GM10248 (cell line): ENCODE measurements around the gene GJD2.

Experiments used
- CTCF ChIA-PET: fragments of 300-600 bp; sonication (Branson Sonifier 250); formaldehyde crosslinking; extraction: SDS; loops from one replicate; lab custom pipeline; 2021; ENCODE audit warnings: antibody characterized with exemption; lab: Yijun Ruan, JAX
- POLR2A ChIA-PET: fragments of 350-650 bp; sonication (Branson Sonifier 250); formaldehyde crosslinking; extraction: SDS; loops from one replicate; lab custom pipeline; 2020; ENCODE audit warnings: antibody characterized with exemption; lab: Yijun Ruan, JAX
- DNase-seq: peaks from one replicate; pipeline ENCODE4 v3.0.0; 2012; ENCODE audit errors: extremely low spot score
- TF ChIP-seq, protein P1 (sequence below): IDR thresholded peaks from 2 replicates; pipeline ENCODE4 v1.5.1; 2012; ENCODE audit warnings: mild to moderate bottlenecking, low read depth; ENCODE audit errors: extremely low read depth, missing control alignments, control extremely low read depth

Gene GJD2

DNA sequence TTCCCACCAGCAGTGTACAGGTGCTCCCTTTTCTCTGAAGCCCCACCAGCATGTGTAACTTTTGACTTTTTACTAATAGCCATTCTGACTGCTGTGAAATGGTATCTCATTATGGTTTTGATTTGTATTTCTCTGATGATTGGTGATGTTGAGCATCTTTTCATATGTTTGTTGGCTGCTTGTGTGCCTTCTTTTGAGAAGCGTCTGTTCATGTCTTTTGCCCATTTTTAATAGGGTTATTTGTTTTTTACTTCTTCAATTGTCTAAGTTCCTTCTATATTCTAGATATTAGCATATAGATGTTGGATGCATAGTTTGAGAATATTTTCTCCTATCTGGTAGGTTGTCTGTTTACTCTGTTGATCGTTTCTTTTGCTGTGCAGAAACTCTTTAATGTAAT, 25.9 kb upstream of the GJD2 start:
- ChIA-PET POLR2A (no interaction called here), CTCF (no interaction called here)
- DNase-seq: no peak
- TF ChIP-seq, protein P1, sequence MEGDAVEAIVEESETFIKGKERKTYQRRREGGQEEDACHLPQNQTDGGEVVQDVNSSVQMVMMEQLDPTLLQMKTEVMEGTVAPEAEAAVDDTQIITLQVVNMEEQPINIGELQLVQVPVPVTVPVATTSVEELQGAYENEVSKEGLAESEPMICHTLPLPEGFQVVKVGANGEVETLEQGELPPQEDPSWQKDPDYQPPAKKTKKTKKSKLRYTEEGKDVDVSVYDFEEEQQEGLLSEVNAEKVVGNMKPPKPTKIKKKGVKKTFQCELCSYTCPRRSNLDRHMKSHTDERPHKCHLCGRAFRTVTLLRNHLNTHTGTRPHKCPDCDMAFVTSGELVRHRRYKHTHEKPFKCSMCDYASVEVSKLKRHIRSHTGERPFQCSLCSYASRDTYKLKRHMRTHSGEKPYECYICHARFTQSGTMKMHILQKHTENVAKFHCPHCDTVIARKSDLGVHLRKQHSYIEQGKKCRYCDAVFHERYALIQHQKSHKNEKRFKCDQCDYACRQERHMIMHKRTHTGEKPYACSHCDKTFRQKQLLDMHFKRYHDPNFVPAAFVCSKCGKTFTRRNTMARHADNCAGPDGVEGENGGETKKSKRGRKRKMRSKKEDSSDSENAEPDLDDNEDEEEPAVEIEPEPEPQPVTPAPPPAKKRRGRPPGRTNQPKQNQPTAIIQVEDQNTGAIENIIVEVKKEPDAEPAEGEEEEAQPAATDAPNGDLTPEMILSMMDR: no peak

DNA sequence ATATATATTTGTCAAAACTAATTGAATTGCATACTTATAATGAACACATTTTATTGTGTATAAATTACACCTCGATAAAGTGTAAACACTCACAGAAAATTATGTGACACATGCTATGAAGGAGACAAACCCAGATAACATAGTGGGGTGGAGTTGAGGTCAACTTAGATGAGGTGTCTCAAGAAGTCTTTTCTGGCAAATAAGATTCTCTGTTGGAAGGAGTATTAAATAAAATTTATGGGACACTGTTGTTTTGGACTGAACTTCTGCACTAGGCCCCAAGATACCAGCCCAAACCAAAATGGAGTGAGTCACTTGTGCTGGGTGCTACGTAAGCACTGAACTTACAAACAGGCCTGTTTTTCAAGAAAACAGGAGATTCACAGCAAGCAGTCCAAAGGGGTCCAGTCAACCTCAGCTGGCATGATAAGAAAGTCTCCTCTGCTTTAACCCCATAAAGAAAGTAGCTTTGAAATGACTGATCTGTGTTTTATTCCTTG, 21.9 kb upstream of the GJD2 start:
- DNase-seq: no peak
- ChIA-PET POLR2A (no interaction called here), CTCF (no interaction called here)
- TF ChIP-seq, protein P1: no peak

DNA sequence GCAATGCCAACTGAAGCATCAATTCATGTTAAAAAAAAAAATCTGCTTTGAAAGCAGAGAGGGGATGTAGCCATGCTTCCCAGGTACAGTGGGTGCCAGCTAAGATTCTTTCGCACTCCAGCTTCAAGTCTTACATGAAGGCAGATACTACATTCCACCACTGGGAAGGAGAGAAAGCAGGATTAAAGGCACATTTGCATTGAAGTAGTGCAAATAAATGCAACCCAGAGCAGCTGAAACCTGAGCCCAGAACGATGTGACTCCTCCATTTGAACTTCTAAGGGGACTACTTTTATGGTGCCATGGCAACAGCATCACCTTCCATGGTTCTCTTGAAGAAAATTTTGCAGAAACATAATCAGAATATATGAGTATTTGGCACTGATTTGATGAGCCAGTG, 19.1 kb upstream of the GJD2 start:
- ChIA-PET POLR2A (no interaction called here), CTCF (no interaction called here)
- TF ChIP-seq, protein P1: no peak
- DNase-seq: no peak

DNA sequence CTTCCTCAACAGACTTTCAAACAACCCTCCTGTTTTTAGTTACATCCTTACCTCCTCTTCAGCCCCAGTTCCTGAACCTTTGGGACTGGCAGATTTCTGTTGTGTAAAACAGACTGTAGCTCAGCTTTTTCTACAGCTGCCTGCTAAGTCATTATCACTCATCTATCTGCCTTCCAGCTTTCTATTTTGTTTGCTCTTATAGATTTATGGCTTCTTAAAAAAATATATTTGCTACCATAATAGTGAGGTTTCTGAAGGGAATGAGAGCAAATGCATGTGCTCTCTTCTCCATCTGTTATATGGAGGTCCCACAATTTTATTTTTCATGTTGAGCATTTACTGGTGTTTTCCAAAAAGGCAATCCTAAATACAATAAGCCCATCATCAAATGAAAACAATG, 18.2 kb upstream of the GJD2 start:
- CTCF ChIA-PET: no interaction called here
- POLR2A ChIA-PET: no interaction called here
- DNase-seq: no peak
- TF ChIP-seq, protein P1: no peak

DNA sequence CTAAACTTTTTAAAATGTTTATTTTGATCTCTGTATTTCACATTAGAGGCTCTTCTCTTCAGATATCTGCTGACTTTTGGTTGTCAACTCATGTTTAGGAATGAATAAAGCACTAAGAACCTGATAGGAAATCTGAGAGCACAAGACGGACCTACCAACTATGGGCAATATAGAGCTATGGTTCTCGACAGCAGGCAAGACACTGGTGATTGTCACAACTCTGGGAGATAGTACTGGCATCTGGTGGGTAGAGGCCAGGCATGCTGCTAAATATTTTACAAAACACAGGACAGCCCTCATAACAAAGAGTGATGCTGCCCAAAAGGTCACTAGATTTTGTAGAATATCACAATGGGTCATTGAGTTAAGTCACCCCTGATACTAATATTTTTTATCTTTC, 17.5 kb upstream of the GJD2 start:
- no peak for DNase-seq
- TF ChIP-seq, protein P1: no peak
- CTCF ChIA-PET: no interaction called here
- POLR2A ChIA-PET: no interaction called here

DNA sequence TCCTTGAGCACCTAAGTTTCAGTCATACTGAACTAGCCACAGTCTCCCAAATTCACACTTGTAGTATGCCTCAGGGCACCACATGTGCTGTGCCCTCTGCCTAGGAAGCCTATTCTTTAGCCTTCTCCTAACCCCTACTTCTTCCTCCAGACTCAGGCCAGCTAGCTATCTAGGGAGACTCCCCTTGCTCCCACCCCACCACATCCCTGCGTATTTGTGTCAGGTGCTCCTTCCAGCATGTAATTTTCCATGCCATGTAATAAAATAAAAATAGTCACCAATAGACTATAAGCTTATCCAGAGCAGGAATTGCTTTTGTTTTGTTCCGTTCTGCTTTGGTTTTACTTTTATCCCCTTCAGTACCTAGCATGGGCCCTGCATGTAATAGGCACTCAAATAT, 14.9 kb upstream of the GJD2 start:
- ChIA-PET POLR2A (no interaction called here), CTCF (no interaction called here)
- TF ChIP-seq, protein P1: no peak
- no peak for DNase-seq

GRCh38 chr15:34768530-34768929, 13.7 kb upstream of the GJD2 start:
- CTCF ChIA-PET: no interaction called here
- TF ChIP-seq, protein P1: no peak
- POLR2A ChIA-PET: no interaction called here
- no peak for DNase-seq
